ENCODE measurements around the gene BECN2. TPM values are rescaled to one million over a fixed set of nuclear protein-coding genes. Genes with fewer than 3 reads are reported as not detected.

Gene BECN2
- total RNA-seq, 1 donor from 2014 or later: not detected

DNA sequence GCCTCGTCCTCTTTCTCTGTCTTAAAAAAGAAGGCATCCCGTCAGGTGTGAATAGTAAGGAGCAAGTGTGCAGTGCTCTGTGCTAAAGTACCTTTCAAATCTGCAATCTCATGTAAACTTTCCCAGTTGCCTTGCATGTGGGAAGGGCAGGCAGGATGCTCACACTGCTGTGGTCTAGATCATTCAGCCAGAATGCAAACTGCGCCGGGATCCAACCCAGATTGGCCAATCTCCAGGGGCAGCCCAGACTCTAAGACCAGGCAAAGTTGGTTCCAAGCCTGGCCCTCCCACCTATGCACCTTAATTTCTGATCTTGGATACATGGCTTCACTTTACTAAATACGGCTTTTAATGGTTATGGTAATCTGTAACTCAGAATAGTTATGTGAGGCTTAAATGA lies 44.5 kb downstream of the BECN2 start:
- Histone ChIP-seq H3K4me1 (peaks cover 16% of the 10 kb centered on the region), H3K36me3 (no peaks in the 10 kb centered on the region), H3K27me3 (ENCODE audit: low read depth) (no peaks in the 10 kb centered on the region), H3K27ac (no peak overlapping the region), H3K9me3 (no peaks in the 10 kb centered on the region), H3K4me3 (no peak overlapping the region)
- intact Hi-C loops (cut with DNase I): no loop called here
- no peak for ATAC-seq
- TF ChIP-seq, protein P1, sequence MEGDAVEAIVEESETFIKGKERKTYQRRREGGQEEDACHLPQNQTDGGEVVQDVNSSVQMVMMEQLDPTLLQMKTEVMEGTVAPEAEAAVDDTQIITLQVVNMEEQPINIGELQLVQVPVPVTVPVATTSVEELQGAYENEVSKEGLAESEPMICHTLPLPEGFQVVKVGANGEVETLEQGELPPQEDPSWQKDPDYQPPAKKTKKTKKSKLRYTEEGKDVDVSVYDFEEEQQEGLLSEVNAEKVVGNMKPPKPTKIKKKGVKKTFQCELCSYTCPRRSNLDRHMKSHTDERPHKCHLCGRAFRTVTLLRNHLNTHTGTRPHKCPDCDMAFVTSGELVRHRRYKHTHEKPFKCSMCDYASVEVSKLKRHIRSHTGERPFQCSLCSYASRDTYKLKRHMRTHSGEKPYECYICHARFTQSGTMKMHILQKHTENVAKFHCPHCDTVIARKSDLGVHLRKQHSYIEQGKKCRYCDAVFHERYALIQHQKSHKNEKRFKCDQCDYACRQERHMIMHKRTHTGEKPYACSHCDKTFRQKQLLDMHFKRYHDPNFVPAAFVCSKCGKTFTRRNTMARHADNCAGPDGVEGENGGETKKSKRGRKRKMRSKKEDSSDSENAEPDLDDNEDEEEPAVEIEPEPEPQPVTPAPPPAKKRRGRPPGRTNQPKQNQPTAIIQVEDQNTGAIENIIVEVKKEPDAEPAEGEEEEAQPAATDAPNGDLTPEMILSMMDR (IDR thresholded peaks at IDR 0.05): no peak
- no peak for DNase-seq

DNA sequence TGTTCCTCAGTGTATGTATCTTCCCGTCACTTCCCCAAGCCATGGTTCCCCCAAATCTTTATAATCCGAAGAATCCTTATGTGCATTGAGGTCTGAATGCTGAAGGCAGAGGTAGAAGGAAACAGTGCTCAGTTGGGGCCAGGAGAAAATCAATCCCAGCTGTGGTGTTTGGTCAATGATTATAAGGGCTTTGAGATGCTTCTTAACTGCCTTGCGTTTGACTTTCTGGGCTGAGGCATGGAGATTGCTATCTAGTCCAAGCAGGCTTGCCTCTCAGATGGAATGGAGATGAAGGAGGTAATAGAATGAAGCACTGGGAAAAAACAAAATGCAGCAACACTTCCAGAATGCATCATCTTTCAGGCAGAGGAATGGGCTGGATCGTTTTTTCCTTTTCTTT lies 44.9 kb downstream of the BECN2 start:
- Histone ChIP-seq H3K27me3 (ENCODE audit: low read depth) (no peaks in the 10 kb centered on the region), H3K4me1 (peaks cover 16% of the 10 kb centered on the region), H3K4me3 (no peak overlapping the region), H3K9me3 (no peaks in the 10 kb centered on the region), H3K36me3 (no peaks in the 10 kb centered on the region), H3K27ac (no peak overlapping the region)
- no peak for DNase-seq
- ATAC-seq: no peak
- TF ChIP-seq, protein P1 (IDR thresholded peaks at IDR 0.05): no peak
- intact Hi-C loops (cut with DNase I): no loop called here

DNA sequence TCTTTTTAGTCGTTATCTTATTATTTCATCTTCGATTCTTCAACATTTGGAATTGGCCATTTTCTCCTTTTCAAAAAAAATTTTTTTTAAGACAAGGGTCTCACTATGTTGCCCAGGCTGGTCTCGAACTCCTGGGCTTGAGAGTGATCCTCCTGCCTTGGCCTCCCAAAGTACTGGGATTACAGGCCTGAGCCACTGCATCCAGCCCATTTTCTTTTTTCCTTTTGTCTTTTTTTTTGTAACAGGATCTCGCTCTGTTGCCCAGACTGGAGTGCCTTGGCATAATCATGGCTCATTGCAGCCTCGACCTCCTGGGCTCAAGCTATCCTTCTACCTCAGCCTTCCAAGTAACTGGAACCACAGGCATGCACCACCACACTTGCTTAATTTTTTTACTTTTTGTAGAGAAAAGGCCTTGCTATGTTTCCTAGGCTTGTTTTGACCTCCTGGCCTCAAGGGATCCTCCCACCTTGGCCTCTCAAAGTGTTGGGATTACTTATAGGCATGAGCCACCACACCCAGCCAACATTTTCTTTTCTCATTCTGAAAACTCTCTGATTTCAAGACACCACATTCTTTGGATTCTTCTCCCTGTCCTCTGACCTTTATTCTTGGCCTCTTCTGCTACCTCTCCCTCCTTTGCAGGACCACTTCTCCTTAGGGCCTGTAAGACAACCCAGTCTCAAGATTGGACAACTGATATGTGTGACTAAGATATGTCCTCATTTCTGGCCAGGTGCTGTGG lies 47.4 kb downstream of the BECN2 start:
- ATAC-seq (no peak), DNase-seq (no peak)
- no peak overlapping the region for H3K4me3 ChIP-seq
- TF ChIP-seq, protein P1 (IDR thresholded peaks at IDR 0.05): no peak
- no peaks in the 10 kb centered on the region for H3K36me3 ChIP-seq
- intact Hi-C loops (cut with DNase I): no loop called here
- no peaks in the 10 kb centered on the region for H3K9me3 ChIP-seq
- no peak overlapping the region for H3K27ac ChIP-seq
- peaks cover 8% of the 10 kb centered on the region for H3K4me1 ChIP-seq
- H3K27me3 ChIP-seq (ENCODE audit: low read depth): no peaks in the 10 kb centered on the region

DNA sequence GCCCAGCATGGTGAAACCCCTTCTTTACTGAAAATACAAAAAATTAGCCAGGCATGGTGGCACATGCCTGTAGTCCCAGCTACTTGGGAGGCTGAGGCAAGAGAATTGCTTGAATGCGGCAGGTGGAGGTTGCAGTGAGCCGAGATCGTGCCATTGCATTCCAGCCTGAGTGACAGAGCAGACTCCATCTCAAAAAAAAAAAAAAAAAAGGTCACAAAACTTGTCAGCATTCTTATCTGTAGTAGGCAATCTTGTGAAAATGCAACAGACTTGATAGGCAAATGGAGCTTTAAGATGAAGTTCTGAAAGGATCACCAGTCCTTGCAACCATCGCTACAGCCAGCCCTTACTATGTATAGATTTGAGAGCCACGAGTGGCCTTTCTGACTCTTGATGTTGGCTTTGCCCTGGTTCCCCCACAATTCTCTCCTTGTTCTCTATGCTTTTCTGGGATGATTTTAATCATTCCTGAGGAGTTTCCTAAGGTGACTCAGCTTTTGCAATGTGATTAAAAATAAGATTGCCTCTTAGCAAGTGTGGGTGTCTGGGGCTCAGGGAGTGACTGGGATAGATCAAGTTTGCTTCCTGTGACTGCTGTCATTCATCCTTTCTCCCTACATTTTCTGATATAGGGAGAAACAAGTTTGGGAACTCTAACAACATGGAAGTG lies 48.4 kb downstream of the BECN2 start:
- Histone ChIP-seq H3K27ac (no peak overlapping the region), H3K9me3 (no peaks in the 10 kb centered on the region), H3K27me3 (ENCODE audit: low read depth) (no peaks in the 10 kb centered on the region), H3K4me3 (no peak overlapping the region), H3K4me1 (peaks cover 8% of the 10 kb centered on the region), H3K36me3 (no peaks in the 10 kb centered on the region)
- intact Hi-C loops (cut with DNase I): no loop called here
- TF ChIP-seq, protein P1 (IDR thresholded peaks at IDR 0.05): no peak
- no peak for ATAC-seq
- no peak for DNase-seq

DNA sequence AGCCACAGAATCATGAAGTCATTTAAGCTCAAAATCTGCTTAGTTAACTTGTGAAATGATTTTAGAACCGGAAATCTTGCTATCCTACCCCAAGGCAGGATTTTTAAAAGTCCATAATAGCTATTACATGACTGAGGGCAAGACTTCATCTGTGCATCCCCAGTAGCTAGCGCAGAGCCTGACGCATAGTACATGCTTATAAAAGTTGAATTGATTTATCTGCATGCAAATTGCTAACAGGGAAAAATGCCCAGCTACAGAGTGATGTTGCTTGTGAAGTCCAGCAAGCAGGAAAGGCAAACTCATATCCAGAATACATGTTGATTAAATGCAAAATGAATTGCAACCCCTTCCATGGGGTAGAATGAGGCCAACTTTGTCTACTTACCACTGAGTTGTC lies 49.4 kb downstream of the BECN2 start:
- DNase-seq: no peak
- H3K27me3 ChIP-seq (ENCODE audit: low read depth): no peaks in the 10 kb centered on the region
- intact Hi-C loops (cut with DNase I): no loop called here
- peaks cover 4% of the 10 kb centered on the region for H3K4me1 ChIP-seq
- no peak overlapping the region for H3K4me3 ChIP-seq
- H3K9me3 ChIP-seq: no peaks in the 10 kb centered on the region
- no peak overlapping the region for H3K27ac ChIP-seq
- no peak for ATAC-seq
- H3K36me3 ChIP-seq: no peaks in the 10 kb centered on the region
- TF ChIP-seq, protein P1 (IDR thresholded peaks at IDR 0.05): no peak

Other genes with a start within 250 kb of the BECN2 start
- gene EXO1, start 109.6 kb upstream of the BECN2 start, total RNA-seq: 1.4 TPM
- 10.9 TPM for gene MAP1LC3C, start 41.3 kb downstream of the BECN2 start, total RNA-seq

Data from lower lobe of right lung (tissue), 2 donors.